Skeletal muscle tissue (tissue), 4 donors: ENCODE results near the gene PDP2. TPM values are rescaled to one million over a fixed set of nuclear protein-coding genes. Genes with fewer than 3 reads are reported as not detected.
"Not testable (repeated sequence)": the region's sequence is repeated elsewhere in the genome, so short reads cannot be mapped to it uniquely, and the experiment has no call there.

Experiments
- H3K27ac ChIP-seq: one replicate; pipeline ENCODE4 v1.7.0; 2013; ENCODE audit warnings: mild to moderate bottlenecking, low read depth, low read length, inconsistent platforms
- H3K27me3 ChIP-seq, 3 donors: one replicate each; pipeline ENCODE4 v1.7.0; 2013; ENCODE audit warnings: low read length in 3 of 3; ENCODE audit not compliant: control insufficient read depth in 3 of 3, insufficient read depth in 3 of 3
- H3K36me3 ChIP-seq, 3 donors: one replicate each; pipeline ENCODE4 v1.7.0; 2013; ENCODE audit warnings: low read length in 3 of 3; ENCODE audit not compliant: control insufficient read depth in 3 of 3, insufficient read depth in 3 of 3
- H3K4me1 ChIP-seq, 3 donors: one replicate each; pipeline ENCODE4 v1.7.0; 2013; ENCODE audit warnings: low read length in 3 of 3, mild to moderate bottlenecking in 3 of 3; ENCODE audit not compliant: control insufficient read depth in 3 of 3, insufficient read depth in 3 of 3
- H3K4me3 ChIP-seq, 3 donors: one replicate each; pipeline ENCODE4 v1.7.0; 2013; ENCODE audit warnings: low read length in 3 of 3
- H3K9ac ChIP-seq, 3 donors: one replicate each; pipeline ENCODE4 v1.7.0; 2013; ENCODE audit warnings: low read length in 3 of 3, mild to moderate bottlenecking in 3 of 3, moderate library complexity in 2 of 3, low read depth in 1 of 3
- H3K9me3 ChIP-seq, 3 donors: one replicate each; pipeline ENCODE4 v1.7.0; 2013; ENCODE audit warnings: low read length in 3 of 3; ENCODE audit not compliant: control insufficient read depth in 3 of 3
- total RNA-seq: library from RNA; depleted of rRNA; stranded (reverse); fragments of >200 nt; gene quantifications from one replicate; pipeline ENCODE4 v1.2.3, GENCODE V29; 2014
- donor health status: Osteomylitis.

The PDP2 gene
- total RNA-seq, 1 donor from 2014 or later = 2.6 TPM

DNA sequence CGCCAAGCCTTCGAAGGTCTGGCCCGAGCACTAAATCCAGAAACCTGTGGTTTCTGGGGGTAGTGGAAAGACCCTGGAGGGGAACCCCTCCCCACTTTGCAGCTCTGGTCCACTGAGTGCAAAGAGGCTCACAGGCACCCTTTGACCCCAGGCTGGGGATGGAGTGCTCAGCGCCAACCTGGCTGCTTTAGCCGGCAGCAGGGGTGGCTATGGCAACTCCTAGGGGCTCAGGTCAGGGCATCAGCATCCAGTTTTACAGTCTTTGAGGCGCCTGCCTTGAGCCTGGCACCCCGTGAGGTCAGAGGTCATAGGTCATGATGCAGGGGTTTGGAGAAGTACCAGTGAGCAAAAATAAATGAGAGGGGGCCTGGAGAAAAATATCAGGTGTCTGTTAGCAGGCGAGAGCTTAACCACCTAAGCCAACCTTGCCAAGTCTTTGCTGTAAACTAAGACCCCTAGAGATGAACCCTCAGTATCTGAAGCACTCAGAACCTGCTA lies 18.2 kb upstream of the PDP2 start:
- Histone ChIP-seq H3K27ac (no peak overlapping the region), H3K4me3 (no peak overlapping the region), H3K27me3 (no peaks in the 10 kb centered on the region), H3K36me3 (no peaks in the 10 kb centered on the region), H3K9ac (no peak overlapping the region), H3K9me3 (no peaks in the 10 kb centered on the region), H3K4me1 (peaks cover 0 to 7% (median 3%) of the 10 kb centered on the region in 3 donors)

DNA sequence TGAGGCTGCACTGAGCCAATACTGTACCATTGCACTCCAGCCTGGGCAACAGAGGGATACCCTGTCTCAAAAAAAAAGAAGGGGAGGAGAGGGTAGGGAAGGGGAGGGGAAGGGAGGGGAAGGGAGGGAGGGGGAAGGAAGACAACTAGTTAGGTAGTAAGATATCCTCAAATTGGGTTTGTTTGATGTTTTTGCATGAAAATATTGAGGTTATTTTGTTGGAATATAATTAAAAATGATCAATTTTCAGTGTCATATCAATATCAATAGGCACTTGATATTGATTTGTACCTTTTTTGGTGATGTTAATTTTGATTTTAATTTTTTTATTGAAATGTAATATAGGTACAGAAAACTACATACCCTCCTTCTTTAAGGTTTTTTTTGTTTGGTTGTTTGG lies 16.6 kb upstream of the PDP2 start:
- H3K27ac ChIP-seq = no peak overlapping the region
- H3K36me3 ChIP-seq = no peaks in the 10 kb centered on the region
- H3K4me3 ChIP-seq = no peak overlapping the region
- no peak overlapping the region for H3K9ac ChIP-seq
- H3K27me3 ChIP-seq = no peaks in the 10 kb centered on the region
- H3K4me1 ChIP-seq = peaks cover 0 to 7% (median 3%) of the 10 kb centered on the region in 3 donors
- no peaks in the 10 kb centered on the region for H3K9me3 ChIP-seq

DNA sequence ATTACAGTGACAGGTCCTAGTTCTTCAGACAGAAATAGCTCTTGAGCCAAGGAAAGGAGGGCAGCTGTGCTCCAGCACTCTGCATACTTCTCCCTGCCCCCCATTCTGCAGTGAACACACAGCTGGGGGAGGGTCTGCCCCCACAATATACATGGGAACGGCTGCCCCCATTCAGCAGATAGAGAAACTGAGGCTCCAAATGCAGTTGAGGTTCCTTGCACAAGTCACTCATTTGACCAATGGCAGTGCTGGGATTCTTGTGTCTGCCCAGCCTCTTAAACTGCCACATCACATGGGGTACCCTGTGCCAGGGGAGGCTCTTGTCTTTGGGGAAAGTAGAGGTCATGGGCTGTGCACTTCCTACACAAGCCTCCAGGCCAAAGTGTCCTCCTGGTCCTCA lies 10.9 kb upstream of the PDP2 start:
- Histone ChIP-seq H3K4me1 (peaks cover 5 to 10% (median 5%) of the 10 kb centered on the region in 3 donors), H3K27ac (no peak overlapping the region), H3K4me3 (no peak overlapping the region), H3K27me3 (no peaks in the 10 kb centered on the region), H3K36me3 (no peaks in the 10 kb centered on the region), H3K9me3 (no peaks in the 10 kb centered on the region), H3K9ac (no peak overlapping the region)

DNA sequence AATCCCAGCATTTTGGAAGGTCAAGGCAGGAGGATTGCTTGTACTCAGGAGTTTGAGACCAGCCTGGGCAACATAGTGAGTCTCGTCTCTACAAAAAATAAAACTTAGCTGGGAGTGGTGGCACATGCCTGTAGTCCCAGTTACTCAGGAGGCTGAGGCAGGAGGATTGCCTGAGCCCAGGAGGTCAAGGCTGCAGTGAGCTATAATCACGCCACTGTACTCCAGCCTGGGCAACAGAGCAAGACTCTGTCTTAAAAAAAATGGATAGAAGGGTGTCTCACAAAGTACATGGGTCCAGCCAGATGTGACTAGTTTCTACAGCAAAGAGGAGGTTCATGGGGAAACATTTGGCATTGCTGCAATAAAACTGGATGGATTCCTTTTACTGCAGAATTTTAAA lies 9.0 kb upstream of the PDP2 start:
- not testable (repeated sequence) for H3K27me3 ChIP-seq, H3K27ac ChIP-seq, H3K9me3 ChIP-seq

DNA sequence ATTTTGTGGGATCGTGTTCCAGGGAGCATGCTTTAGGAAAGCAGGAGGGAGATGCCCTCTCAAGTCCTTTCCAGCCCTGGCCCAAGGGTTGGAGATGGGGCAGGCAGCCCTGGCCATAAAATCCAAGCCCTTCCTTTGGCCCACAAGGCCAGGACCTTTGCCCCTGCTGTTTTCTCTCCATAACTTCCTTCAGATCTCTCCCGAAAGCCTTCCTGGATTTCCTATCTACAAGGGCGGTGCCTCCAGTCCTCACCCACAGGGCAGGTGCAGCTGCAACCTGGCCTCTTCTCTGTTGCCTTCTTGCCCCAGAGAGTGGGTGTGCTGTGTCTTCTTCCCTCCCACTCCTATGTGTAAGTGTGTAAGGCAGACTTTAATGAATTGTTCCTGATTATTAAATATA lies 8.5 kb upstream of the PDP2 start:
- Histone ChIP-seq H3K9me3 (no peaks in the 10 kb centered on the region), H3K4me3 (no peak overlapping the region), H3K36me3 (no peaks in the 10 kb centered on the region), H3K27me3 (no peaks in the 10 kb centered on the region), H3K27ac (no peak overlapping the region), H3K4me1 (peaks cover 5 to 10% (median 5%) of the 10 kb centered on the region in 3 donors), H3K9ac (no peak overlapping the region)

More for the DNA sequence above, 9.0 kb upstream of the PDP2 start:
- not testable (repeated sequence) for H3K36me3 ChIP-seq, H3K9ac ChIP-seq, H3K4me3 ChIP-seq
- peaks cover 5 to 10% (median 5%) of the 10 kb centered on the region in 3 donors for H3K4me1 ChIP-seq

DNA sequence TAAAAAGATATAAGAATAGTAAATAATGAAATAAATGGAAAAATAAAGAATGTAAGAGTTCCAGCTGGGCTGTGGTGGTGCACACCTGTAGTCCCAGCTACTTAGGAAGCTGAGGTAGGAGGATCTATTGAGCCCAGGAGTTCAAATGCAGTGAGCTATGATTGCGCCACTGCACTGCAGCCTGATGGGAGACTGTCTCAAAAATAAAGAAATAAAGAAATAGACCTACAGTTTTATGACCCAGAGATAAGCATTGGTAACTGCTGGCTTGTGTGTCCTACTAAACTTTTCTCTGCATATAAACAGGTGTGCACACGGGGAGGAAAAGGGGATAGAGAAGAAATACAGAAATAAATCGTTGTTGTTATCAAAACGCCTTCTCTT lies 7.8 kb upstream of the PDP2 start:
- Histone ChIP-seq H3K4me3 (peak overlapping the region; percentile 57 to 74 (median 71)), H3K9ac (peak overlapping the region; percentile 50 to 79 (median 71))

DNA sequence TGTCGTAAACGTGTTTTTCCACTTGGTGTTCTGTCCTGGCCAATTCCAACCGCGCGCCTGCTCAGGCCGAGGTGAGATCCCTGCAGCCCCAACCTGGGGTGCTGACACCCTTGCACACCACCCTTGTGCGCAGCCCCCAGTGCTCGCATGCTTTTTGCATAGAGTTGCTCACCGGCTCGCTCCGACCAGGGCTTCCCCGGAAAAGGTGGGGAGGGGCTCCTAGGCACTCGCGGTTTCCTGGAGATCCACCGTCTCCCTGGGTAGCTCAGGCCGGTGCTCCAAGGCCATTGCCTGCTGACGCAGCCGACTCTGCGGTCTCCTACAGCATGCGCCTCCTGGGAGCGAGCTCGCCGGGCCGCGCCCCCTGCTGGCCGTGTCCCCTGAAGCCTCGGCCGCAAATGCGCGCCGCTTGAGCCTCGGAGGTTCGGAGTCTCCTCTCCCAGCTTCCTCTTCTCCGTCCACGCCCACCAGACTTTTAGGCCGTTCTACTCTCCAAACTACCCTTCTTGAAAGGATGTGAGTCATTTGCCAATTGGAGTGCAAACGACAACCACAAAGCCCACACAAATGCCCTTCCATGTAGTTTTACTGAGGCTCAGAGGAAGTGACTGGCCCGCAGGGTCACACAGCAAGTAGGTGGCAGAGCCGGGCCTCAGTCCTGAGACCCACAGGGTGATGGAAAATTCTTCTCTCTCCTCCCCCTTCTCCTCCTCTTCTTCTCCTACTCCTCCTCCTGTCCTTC lies 7.2 kb upstream of the PDP2 start:
- Histone ChIP-seq H3K4me1 (peaks cover 5 to 10% (median 5%) of the 10 kb centered on the region in 3 donors), H3K27ac (no peak overlapping the region), H3K9me3 (no peaks in the 10 kb centered on the region), H3K9ac (peak overlapping the region; percentile 56 to 79 (median 74)), H3K36me3 (no peaks in the 10 kb centered on the region), H3K4me3 (peak overlapping the region; percentile 57 to 74 (median 71)), H3K27me3 (no peaks in the 10 kb centered on the region)

More for the DNA sequence above, 7.8 kb upstream of the PDP2 start:
- Histone ChIP-seq H3K27ac (no peak overlapping the region), H3K9me3 (no peaks in the 10 kb centered on the region), H3K4me1 (peaks cover 5 to 10% (median 5%) of the 10 kb centered on the region in 3 donors), H3K27me3 (no peaks in the 10 kb centered on the region), H3K36me3 (no peaks in the 10 kb centered on the region)

DNA sequence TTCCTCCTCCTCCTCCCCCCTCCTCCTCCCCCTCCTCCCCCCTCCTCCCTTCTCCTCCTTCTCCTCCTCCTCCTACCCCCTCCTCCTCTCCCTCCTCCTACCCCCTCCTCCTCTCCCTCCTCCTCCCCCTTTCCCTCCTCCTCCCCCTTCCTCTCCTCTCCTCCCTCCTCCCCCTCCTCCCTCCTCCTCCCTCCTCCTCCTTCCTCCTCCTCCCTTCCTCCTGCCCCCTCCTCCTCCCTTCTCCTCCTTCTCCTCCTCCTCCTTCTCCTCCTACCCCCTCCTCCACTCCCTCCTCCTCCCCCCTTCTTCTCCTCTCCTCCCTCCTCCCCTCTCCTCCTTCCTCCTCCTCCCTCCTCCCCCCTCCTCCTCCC lies 6.6 kb upstream of the PDP2 start:
- Histone ChIP-seq H3K4me3 (no peak overlapping the region), H3K4me1 (peaks cover 5 to 10% (median 5%) of the 10 kb centered on the region in 3 donors), H3K27me3 (no peaks in the 10 kb centered on the region), H3K9ac (no peak overlapping the region), H3K27ac (no peak overlapping the region), H3K36me3 (no peaks in the 10 kb centered on the region), H3K9me3 (no peaks in the 10 kb centered on the region)

DNA sequence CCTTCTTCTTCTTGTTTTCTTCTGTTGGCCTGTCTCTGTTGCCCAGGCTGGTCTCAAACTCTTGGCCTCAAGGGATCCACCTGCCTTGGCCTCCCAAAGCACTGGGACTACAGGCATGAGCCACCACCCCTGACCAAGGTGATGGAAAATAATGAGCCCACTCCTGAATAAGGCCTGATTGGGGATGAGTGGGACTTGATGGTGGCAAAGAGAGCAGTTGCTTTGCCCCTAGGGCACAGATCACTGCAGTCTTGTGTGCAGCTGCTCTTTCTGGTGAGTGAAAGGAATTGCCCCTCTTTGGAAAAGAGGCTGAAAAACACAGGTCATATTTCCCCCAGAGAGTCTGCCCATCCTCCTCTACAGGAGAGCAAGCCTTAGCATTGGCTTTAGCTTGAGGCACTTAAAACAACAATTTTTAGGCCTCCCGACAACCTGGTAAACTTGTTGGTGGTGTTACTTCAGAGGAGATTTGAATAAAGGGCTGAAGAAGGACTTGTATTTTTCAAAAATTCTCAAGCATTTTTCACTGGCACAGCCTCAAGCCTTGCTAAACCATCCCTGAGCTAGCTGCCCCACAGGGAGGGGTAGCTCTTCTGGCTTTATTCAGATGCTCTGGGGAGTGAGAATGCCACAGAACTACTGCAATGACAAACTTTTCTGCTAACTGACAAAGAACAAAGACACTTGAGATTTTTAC lies 6.1 kb upstream of the PDP2 start:
- no peaks in the 10 kb centered on the region for H3K9me3 ChIP-seq
- no peaks in the 10 kb centered on the region for H3K36me3 ChIP-seq
- no peak overlapping the region for H3K4me3 ChIP-seq
- no peaks in the 10 kb centered on the region for H3K27me3 ChIP-seq
- H3K27ac ChIP-seq = no peak overlapping the region
- H3K9ac ChIP-seq = no peak overlapping the region
- peaks cover 5 to 10% (median 5%) of the 10 kb centered on the region in 3 donors for H3K4me1 ChIP-seq

DNA sequence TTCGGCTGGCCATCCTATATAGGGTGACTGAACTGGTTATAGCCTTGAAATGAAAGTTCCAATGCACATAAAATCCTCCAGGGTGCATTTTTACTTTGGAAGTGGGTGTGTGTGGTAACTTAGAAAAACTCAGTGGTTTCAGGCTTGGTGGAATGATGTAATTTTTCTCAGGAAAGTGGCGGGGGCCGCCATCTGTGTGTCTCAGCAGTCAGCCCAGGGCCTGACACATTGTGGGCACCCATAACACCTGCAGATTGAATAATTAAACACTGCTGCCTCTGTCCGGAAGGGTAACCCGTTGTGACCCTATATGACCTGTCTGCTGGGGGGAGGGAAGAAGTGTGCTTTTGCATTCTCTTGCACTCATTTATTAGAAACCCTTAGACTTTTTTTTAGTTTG lies 2.2 kb upstream of the PDP2 start:
- no peaks in the 10 kb centered on the region for H3K9me3 ChIP-seq
- no peak overlapping the region for H3K9ac ChIP-seq
- no peak overlapping the region for H3K4me3 ChIP-seq
- H3K36me3 ChIP-seq = no peaks in the 10 kb centered on the region
- H3K27ac ChIP-seq = no peak overlapping the region
- H3K4me1 ChIP-seq = peaks cover 4 to 22% (median 15%) of the 10 kb centered on the region in 3 donors
- H3K27me3 ChIP-seq = no peaks in the 10 kb centered on the region
